Coronary artery (tissue), 2 donors: ENCODE measurements around the gene ZNF148.

Experiments used
- DNase-seq: peaks from one replicate; pipeline ENCODE4 v3.0.0-alpha.2; 2017; ENCODE audit warnings: low spot score
- H3K27ac ChIP-seq, 2 donors: fragments of 200-600 bp; sonication (generic); one replicate each; pipeline ENCODE4 v1.5.1; 2016 to 2019
- H3K4me3 ChIP-seq: fragments of 200-600 bp; sonication (generic); 2 replicates; pipeline ENCODE4 v1.5.1; 2016; ENCODE audit warnings: mild to moderate bottlenecking, moderate library complexity
- TF ChIP-seq, protein P1 (sequence below): fragments of 200-600 bp; sonication (generic); IDR thresholded peaks from one replicate; pipeline ENCODE4 v1.5.1; 2019; ENCODE audit warnings: antibody characterized with exemption

ZNF148 gene

DNA sequence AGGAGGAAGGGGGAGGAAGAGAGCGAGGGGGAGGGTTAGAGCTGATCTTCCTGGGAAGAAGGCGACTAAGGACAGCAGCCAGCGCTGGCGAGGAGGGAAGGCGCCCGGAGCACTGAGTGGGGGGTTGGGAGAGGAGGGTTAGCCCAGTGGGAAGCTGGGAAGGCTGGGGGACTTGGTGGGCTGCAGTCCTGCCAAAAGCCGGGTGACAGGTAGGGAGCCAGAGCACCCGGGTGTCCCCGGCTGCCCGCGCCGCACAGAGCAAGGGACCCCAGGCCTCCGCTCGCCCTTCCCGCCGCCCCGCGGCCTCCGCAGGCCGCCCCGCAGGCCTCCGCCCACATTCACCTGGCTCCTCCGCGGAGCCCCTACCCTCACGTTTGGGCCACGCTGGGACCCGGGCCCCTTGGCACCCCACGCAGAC is 163.0 kb downstream of the ZNF148 start:
- H3K27ac ChIP-seq, result no peak overlapping the region
- peak overlapping the region; percentile 67 for H3K4me3 ChIP-seq
- DNase-seq, result no peak
- TF ChIP-seq, protein P1, sequence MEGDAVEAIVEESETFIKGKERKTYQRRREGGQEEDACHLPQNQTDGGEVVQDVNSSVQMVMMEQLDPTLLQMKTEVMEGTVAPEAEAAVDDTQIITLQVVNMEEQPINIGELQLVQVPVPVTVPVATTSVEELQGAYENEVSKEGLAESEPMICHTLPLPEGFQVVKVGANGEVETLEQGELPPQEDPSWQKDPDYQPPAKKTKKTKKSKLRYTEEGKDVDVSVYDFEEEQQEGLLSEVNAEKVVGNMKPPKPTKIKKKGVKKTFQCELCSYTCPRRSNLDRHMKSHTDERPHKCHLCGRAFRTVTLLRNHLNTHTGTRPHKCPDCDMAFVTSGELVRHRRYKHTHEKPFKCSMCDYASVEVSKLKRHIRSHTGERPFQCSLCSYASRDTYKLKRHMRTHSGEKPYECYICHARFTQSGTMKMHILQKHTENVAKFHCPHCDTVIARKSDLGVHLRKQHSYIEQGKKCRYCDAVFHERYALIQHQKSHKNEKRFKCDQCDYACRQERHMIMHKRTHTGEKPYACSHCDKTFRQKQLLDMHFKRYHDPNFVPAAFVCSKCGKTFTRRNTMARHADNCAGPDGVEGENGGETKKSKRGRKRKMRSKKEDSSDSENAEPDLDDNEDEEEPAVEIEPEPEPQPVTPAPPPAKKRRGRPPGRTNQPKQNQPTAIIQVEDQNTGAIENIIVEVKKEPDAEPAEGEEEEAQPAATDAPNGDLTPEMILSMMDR, result no peak

DNA sequence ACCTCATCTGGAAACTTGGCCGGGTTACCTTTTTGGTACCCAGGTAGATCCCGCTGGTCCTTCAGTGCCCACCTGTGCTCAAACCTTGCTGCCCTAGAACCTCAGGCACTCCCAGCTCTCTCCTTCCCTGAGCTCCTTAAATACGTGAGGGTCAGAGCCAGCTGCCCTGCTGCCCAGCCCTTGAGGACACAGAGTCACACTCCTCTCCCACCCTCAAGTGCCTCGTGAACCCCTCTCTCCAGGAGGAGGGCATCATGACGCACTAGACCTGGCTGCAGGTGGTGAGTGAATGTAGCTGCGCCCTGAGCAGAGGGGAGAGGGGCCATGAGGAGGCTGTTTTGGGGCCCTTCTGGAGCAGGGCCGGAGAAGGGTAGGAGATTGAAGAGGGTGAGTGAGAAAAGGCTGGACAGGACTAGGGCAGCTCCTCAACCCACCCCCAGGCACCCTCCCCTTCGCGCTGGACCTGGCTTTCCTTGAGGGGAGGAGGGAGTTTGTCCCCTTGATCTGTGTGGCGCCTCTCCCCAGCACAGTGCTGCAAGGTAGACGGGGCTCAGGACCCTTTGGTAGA is 163.5 kb downstream of the ZNF148 start:
- H3K27ac ChIP-seq, result no peak overlapping the region
- TF ChIP-seq, protein P1, result no peak
- peak overlapping the region; percentile 67 for H3K4me3 ChIP-seq
- no peak for DNase-seq

DNA sequence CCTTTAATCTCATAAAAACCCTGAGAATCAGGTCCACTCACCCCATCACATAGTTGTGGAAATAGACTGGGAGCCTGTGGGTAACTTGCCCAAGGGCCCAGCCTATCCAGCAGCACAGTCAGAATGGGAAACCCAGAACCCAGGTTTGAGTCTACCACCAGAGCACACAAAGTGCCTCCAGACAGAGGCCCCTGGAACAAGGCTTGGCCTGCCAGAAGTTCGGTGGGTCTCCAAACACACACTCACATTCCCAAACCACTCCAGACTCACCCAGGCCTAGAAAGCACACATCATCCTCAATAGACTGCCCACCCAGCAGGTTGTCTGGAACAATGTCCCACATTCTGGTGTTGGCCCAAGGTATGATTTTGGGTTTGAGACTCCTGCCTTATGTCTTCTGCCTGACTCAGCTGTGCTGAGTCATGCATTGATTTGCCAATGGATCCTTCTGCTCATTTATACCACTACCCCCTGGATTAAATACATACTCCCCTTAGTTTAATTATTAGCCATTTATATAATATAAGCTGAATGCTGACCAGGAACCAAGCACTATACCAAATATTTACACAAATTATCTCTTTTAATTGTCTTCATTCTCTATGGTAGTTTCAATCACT is 167.1 kb downstream of the ZNF148 start:
- TF ChIP-seq, protein P1, result no peak
- no peak for DNase-seq
- no peak overlapping the region for H3K27ac ChIP-seq
- no peak overlapping the region for H3K4me3 ChIP-seq

DNA sequence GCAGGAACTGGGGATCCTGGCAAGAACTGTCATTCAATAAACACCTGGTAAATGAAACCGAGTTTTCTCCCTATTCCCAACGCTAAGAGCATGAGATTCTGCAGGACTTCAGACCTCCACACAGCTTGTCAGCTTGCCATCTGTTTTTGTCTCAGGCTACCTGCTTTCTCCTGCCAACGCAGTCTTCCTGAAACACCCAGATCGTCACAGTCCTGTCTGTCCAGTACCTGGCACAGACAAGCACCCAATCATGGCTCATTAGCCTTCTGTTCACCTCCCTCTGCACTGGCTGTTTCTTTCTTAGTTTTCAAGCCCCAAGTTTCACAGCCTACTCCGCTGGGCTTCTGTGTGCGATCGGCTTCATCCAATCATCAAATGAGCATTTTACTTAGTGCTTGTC is 167.6 kb downstream of the ZNF148 start:
- Histone ChIP-seq H3K27ac (no peak overlapping the region), H3K4me3 (no peak overlapping the region)
- TF ChIP-seq, protein P1, result no peak
- DNase-seq, result no peak

DNA sequence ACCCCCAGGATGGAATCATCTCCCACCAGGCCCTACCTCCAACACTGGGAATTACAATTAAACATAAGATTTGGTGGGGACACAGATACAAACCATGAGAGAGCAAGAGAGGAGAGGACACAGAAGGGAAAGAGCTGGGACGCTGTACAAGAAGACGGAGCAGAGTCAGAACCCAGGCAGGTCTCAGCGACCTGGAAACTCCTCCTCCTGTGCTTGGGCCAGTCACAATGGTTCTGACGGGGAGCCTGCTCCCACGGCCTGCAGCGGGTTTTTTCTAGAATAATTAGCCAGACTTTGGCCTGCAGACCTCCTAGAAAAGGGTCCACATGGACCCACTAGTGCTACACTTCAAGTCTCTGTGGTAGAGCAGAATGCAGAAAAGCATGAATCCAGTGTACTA is 168.2 kb downstream of the ZNF148 start:
- no peak for DNase-seq
- TF ChIP-seq, protein P1, result no peak
- Histone ChIP-seq H3K27ac (no peak overlapping the region), H3K4me3 (no peak overlapping the region)

DNA sequence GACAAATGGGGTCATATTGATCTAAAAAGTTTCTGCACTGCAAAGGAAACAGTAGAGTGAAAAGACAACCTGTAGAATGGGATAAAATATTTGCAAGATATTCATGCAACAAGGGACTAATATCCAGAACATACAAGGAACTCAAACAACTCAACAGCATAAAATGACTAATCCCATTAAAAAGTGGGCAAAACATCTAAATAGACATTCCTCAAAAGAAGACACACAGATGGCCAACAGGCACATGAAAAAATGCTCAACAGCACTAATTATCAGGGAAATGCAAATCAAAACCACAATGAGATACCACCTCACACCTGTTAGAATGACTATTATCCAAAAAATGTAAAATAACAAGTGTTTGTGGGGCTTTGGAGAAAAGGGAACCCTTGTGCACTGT is 171.4 kb downstream of the ZNF148 start:
- no peak for DNase-seq
- TF ChIP-seq, protein P1, result no peak
- Histone ChIP-seq H3K4me3 (no peak overlapping the region), H3K27ac (no peak overlapping the region)

DNA sequence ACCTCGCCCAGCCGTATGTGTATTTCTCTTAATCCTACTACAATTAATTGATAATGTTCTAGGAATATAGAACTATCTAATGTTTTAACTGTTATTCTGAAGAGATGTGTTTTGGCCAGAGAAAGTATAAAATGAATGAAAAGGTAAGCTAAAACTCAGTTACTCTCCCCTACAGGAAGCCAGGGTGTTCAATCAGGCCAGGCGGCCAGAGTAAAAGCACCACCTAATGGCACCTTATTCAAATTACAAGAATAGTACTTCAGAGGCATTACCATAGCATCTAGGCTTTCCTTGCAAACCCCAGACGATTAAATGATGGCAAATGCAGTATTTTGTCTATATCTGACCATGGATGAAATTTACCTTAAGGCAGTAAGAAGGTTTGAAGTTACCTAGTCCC is 172.9 kb downstream of the ZNF148 start:
- Histone ChIP-seq H3K4me3 (no peak overlapping the region), H3K27ac (no peak overlapping the region)
- DNase-seq, result no peak
- TF ChIP-seq, protein P1, result no peak
